NB4 (cell line): ENCODE measurements around the gene AREL1.
A peak's percentile ranks its signal among the peaks of the same experiment; 100 is the strongest.

ENCODE experiments used
- DNase-seq: peaks from one replicate; pipeline ENCODE4 v3.0.0; 2010; ENCODE audit warnings: low read depth
- H3K4me3 ChIP-seq: one replicate; pipeline ENCODE4 v1.5.1; 2011; ENCODE audit warnings: mild to moderate bottlenecking, low read depth, low read length, moderate library complexity
- MYC ChIP-seq: IDR thresholded peaks from 2 replicates; pipeline ENCODE4 v1.6.1; 2011; ENCODE audit warnings: low read depth, low read length
- POLR2A ChIP-seq: IDR thresholded peaks from 2 replicates; pipeline ENCODE4 v1.6.1; 2011; ENCODE audit warnings: mild to moderate bottlenecking; ENCODE audit not compliant: insufficient read length; ENCODE audit errors: extremely low read depth
- TF ChIP-seq, protein P1 (sequence below): IDR thresholded peaks from 2 replicates; pipeline ENCODE4 v1.6.1; 2011; ENCODE audit warnings: low read depth, low read length
- TF ChIP-seq, protein P2 (sequence below): IDR thresholded peaks from one replicate; pipeline ENCODE4 v1.5.1; 2012; ENCODE audit warnings: low read depth, low read length

AREL1 gene

DNA sequence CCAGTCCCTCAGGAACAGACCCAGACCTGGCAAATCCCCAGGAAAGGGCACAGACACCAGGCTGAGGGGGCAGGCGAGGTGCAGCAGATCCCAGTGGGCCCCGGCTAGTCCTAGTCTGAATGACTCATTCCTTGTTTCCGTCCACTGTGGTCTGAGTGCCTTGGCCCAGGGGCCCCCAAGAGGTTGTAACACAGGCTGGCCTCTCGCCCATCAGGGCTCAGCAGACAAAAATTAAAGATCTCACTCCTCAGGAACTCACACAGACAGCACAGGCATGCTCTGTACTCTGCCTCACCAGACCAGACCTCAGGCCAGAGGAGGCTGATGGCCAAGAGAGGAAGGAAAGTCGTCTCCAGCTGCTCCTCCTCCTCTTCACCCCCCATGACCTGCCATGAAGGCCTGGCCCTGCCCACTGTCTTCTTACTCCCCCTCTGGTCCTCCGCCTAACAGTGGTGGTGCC, 93.2 kb downstream of the AREL1 start:
- H3K4me3 ChIP-seq: no peak overlapping the region
- peak; percentile 79 for DNase-seq
- TF ChIP-seq MYC: peak; percentile 28; the same call in 1 of the 2 replicates
- no peak for TF ChIP-seq POLR2A
- TF ChIP-seq, protein P1, sequence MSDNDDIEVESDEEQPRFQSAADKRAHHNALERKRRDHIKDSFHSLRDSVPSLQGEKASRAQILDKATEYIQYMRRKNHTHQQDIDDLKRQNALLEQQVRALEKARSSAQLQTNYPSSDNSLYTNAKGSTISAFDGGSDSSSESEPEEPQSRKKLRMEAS: 0 out of 2 replicates have a peak, but pooled peaks have one; percentile 3

DNA sequence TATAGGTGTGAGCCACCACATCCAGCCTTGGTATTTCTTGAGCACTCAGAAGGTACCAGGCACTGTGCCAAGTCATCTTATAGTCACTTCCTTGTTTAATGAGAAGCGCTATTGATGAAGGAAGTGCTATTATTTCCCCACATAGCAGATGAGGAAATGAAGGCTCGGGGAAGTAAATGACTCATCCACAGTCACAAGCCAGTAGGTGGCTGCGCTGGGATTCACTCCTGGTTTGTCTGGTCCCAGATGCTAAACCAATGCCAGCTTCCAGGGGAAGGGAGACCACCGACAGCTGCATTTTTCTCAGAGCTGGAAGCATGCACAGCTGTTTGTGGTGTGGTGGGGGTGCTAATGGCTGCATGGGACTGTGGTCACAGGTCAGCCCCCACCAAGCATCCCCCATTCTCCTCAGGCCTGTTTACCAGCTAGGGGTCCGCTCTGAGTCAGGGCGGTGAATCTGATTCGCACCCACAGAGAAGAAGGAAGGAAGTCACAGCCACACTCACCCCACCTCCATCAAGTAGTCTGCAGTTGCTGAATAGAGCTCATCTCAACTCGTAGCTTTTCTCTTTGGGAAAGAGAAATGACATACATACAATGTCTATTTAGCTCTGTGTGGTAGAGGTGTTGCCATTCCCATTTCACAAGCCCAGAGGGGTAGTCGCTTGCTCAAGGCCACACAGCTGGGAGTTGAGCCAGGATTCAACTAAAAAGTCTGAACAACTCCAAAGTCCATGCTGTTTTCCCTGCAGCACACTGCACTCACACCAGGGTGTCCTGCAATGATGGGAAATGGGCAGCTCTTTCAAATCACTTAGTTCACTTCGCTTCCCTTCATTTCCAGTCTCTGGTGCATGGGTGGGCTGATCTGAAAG, 94.6 kb downstream of the AREL1 start:
- TF ChIP-seq, protein P1: no peak
- no peak for TF ChIP-seq MYC

DNA sequence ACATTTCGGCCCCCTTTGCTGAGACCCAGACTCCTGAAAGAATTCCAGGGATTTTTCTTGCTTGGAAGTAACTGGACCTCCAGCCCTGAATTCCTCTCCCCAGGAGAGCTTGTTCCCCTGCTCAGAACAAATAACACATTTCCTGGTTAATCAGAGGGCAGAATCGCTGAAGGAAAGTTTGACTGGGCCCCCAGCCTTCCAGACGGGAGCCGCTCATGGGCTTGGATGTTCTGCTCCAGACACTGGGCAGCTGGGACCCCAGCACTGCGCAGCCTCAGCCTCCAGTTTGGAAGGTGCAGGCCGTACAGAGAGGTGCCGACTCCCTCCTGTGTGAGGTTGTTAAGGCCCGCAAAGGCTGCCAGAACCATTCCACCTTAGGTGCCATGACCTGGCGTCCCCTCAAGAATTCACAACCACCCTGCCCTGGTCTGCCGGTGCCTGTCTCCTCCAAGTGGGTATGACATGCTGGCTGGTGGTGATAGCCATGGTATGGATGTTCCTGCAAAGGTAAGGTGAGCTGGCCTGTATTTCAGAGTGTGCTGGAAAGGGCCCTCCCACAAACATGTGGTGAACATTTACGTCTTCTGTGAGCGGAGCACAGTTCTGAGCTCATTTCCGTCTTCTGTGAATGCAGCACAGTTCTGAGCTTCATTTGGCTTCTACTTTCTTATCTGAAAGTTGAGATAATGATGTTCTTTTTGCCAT, 95.7 kb downstream of the AREL1 start:
- TF ChIP-seq, protein P1: no peak
- TF ChIP-seq MYC: no peak
- TF ChIP-seq, protein P2, sequence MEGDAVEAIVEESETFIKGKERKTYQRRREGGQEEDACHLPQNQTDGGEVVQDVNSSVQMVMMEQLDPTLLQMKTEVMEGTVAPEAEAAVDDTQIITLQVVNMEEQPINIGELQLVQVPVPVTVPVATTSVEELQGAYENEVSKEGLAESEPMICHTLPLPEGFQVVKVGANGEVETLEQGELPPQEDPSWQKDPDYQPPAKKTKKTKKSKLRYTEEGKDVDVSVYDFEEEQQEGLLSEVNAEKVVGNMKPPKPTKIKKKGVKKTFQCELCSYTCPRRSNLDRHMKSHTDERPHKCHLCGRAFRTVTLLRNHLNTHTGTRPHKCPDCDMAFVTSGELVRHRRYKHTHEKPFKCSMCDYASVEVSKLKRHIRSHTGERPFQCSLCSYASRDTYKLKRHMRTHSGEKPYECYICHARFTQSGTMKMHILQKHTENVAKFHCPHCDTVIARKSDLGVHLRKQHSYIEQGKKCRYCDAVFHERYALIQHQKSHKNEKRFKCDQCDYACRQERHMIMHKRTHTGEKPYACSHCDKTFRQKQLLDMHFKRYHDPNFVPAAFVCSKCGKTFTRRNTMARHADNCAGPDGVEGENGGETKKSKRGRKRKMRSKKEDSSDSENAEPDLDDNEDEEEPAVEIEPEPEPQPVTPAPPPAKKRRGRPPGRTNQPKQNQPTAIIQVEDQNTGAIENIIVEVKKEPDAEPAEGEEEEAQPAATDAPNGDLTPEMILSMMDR: no peak
- no peak for TF ChIP-seq POLR2A
- no peak overlapping the region for H3K4me3 ChIP-seq
- DNase-seq: no peak

More for the DNA sequence above, 94.6 kb downstream of the AREL1 start:
- DNase-seq: peak; percentile 80
- H3K4me3 ChIP-seq: no peak overlapping the region

DNA sequence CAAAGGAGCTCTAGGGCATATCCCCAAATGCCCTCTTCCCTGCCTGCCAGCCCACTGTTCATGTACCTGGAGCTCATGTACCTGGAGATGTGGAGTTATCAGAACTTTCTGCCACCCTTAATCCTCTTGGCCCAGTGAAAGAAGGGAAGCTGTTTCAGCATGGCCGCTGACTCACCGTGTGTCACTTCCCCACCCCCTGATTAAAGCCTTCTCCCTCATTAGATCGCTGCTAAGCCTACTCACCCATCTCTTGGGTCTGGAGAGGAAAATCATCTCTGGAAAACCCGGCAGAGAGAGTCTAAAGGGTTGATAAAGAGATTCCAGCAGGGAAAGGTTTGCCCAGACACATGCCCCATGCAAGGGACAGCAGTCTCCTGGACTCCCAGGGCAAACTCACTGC, 96.4 kb downstream of the AREL1 start:
- no peak overlapping the region for H3K4me3 ChIP-seq
- TF ChIP-seq POLR2A (no peak), MYC (no peak)
- TF ChIP-seq, protein P1: no peak
- TF ChIP-seq, protein P2: no peak
- DNase-seq: peak; percentile 72

DNA sequence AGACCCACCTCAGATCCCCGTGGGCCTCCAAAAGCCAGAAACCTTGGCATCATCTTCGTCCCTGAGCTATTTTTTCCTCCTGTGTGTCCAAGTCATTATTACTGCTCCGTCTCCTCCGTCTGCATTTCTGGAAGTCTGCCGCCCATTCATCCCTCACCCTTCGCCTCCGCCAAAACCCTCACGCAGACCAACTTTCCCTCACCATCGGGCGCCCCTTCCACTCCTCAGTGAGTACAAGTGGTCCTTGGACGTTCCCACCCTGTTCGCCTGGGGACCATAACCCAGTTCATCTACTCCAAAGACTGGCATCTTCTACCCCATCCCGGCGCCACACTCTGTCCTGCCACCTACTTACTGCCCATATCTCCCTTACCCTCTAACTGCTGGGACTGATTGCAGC, 97.1 kb downstream of the AREL1 start:
- TF ChIP-seq MYC: no peak
- TF ChIP-seq POLR2A: no peak
- TF ChIP-seq, protein P1: no peak
- TF ChIP-seq, protein P2: no peak
- DNase-seq: no peak
- no peak overlapping the region for H3K4me3 ChIP-seq

DNA sequence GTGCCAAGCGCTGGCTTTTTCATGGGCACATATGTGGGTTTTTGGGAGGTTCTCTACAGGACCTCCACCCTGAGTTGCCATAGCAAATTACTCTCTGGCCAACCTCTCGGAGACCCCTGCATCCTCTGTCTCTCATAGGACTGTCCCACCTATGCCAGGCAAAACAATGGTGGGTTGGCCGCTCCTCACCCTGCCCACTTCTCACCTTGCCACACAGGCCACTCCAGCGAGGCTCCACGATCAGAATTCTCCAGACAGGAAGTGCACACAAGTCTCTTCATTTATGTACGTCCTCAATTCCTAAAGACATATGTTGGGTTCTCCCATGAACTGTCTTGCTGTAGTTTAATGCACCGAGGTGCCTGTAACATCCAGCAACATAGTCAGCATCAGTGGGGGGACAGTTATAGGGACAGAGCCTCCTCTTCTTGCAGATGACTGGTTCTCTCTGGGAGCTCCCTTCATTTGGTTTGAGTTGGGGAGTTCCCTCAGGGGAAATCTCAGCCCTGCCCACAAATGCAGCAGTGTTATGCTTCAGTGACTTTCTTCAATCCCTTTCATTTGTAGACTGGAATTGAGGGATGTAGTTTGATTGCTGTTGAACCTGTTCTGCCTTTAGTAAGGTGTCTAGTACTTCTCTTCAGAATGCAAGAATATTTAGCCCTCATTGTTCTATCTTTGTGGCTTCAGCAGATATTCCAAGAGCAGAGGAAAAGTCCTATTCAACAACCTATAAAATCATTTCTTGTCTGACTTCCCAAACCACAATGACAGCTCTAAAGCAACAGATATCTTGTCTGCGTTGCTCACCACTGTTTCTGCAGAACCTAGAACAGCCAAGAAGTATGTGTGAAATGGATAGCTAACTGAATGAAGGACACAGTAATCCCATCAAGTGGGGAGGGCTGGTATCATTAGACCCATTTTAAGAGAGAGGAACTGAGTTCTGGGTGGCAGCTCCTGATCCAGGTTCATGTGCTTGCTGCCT, 98.1 kb downstream of the AREL1 start:
- no peak overlapping the region for H3K4me3 ChIP-seq
- DNase-seq: peak; percentile 30
- TF ChIP-seq, protein P2: no peak
- no peak for TF ChIP-seq MYC
- TF ChIP-seq POLR2A: no peak
- TF ChIP-seq, protein P1: no peak
